Vagina (tissue), 2 donors: ENCODE measurements around the gene PTMS. TPM values are rescaled to one million over a fixed set of nuclear protein-coding genes. Genes with fewer than 3 reads are reported as not detected.

Source experiments
- DNase-seq, 2 donors: peaks; one replicate each; pipeline ENCODE4 v3.0.0-alpha.2; 2017; ENCODE audit errors: extremely low spot score in 2 of 2
- H3K27ac ChIP-seq: fragments of 200-600 bp; sonication (generic); one replicate; pipeline ENCODE4 v1.5.1; 2019
- H3K27me3 ChIP-seq: fragments of 200-600 bp; sonication (generic); one replicate; pipeline ENCODE4 v1.5.1; 2019
- H3K36me3 ChIP-seq, 2 donors: fragments of 200-600 bp; sonication (generic); one replicate each; pipeline ENCODE4 v1.5.1; 2017 to 2019
- H3K4me1 ChIP-seq: fragments of 200-600 bp; sonication (generic); one replicate; pipeline ENCODE4 v1.5.1; 2019
- H3K4me3 ChIP-seq, 2 donors: fragments of 200-600 bp; sonication (generic); 1 replicate in 1 of 2; 2 replicates in 1 of 2; pipeline ENCODE4 v1.5.1; 2016 to 2019
- H3K9me3 ChIP-seq: fragments of 200-600 bp; sonication (generic); one replicate; pipeline ENCODE4 v1.5.1; 2019
- POLR2A ChIP-seq, 2 donors: fragments of 450-650 bp; IDR thresholded peaks; one replicate each; pipeline ENCODE4 v1.6.1; 2017; ENCODE audit warnings: antibody characterized with exemption in 2 of 2, mild to moderate bottlenecking in 2 of 2, moderate library complexity in 2 of 2
- POLR2AphosphoS5 ChIP-seq, 2 donors: sonication (generic); formaldehyde crosslinking; IDR thresholded peaks; one replicate each; pipeline ENCODE4 v1.9.0; 2017; ENCODE audit warnings: antibody characterized with exemption in 2 of 2, mild to moderate bottlenecking in 2 of 2, low read depth in 1 of 2; ENCODE audit not compliant: insufficient read depth in 1 of 2
- intact Hi-C: fragments of 100-400 bp; cut with DNase I; formaldehyde crosslinking; loops from one replicate; pipeline ENCODE4 v1.15.1; 2023
- total RNA-seq: library from RNA; depleted of rRNA; stranded (reverse); fragments of >200 nt; gene quantifications from one replicate; pipeline ENCODE4 v1.2.3, GENCODE V29; 2016
- TF ChIP-seq, protein P1 (sequence below), 3 experiments: fragments of 450-650 bp in 2 of 3; fragments of 200-600 bp in 1 of 3; sonication (generic) in 1 of 3; IDR thresholded peaks; one replicate each; pipeline ENCODE4 v1.5.1; 2017 to 2019; ENCODE audit warnings: antibody characterized with exemption in 3 of 3, mild to moderate bottlenecking in 2 of 3, moderate library complexity in 2 of 3

PTMS gene
- total RNA-seq, 1 donor from 2014 or later: 132 TPM

DNA sequence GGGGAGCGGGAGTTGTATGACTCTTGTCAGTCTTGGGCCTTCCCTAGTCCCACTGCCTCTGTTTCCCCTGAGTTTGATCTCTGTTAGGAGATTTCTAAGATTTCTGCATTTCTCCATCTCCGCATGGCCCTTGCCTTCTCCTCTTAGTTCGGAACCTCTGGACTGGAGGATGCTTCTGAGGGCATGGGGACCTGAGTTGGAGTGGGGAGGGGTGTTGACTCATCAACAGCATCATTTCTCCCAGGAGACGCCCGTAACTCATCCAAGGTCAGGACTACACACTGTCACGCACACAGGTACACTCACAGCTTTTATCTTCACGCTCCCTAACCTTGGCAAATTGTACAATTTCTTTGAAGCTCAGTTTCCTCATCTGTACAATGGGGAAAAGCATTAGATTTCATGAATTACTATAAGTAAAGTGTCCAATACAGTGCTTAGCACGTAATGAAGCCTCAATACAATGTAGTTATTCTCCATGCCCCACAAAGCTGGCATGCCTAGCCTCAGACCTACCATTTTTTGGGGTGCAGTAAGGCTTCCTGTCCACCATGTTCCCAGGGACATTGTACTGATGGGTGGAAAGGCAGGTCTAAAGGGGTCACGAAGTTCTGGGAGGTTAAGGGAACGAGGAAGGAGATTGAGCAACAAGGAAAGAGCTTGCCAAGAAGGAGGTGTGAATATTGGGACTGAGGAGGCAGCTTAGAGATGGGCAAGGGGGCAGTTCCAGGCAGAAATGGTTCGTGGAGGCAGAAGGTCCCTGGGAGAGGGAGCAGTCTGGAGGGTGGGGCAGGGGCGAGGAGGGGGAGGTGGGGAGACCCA is 5.6 kb downstream of the PTMS start:
- peaks cover 48% of the 10 kb centered on the region for H3K4me1 ChIP-seq

DNA sequence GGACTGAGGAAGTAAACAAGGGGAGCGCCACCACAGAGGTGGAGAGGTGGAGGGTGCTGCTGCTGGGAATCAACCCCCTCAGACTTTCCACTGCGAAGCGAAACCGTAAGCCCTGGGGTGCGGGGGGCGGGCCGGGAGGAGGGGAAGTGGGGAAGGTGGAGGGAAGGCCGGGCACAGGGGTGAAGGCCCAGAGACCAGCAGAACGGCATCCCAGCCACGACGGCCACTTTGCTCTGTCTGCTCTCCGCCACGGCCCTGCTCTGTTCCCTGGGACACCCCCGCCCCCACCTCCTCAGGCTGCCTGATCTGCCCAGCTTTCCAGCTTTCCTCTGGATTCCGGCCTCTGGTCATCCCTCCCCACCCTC is 6.2 kb downstream of the PTMS start, which contains the start of gene LAG3:
LAG3 (plus strand) TSS at position 190 of the 365 bp plus-strand sequence. CDS start 333 bp downstream, outside the sequence.
- TF ChIP-seq POLR2AphosphoS5 (IDR thresholded peaks at IDR 0.05; ENCODE audit: insufficient read depth in 1 of 2, low read depth in 1 of 2): no peak
- TF ChIP-seq, protein P1, sequence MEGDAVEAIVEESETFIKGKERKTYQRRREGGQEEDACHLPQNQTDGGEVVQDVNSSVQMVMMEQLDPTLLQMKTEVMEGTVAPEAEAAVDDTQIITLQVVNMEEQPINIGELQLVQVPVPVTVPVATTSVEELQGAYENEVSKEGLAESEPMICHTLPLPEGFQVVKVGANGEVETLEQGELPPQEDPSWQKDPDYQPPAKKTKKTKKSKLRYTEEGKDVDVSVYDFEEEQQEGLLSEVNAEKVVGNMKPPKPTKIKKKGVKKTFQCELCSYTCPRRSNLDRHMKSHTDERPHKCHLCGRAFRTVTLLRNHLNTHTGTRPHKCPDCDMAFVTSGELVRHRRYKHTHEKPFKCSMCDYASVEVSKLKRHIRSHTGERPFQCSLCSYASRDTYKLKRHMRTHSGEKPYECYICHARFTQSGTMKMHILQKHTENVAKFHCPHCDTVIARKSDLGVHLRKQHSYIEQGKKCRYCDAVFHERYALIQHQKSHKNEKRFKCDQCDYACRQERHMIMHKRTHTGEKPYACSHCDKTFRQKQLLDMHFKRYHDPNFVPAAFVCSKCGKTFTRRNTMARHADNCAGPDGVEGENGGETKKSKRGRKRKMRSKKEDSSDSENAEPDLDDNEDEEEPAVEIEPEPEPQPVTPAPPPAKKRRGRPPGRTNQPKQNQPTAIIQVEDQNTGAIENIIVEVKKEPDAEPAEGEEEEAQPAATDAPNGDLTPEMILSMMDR (IDR thresholded peaks at IDR 0.05): no peak
- TF ChIP-seq POLR2A (IDR thresholded peaks at IDR 0.05): no peak
- peaks cover 46% of the 10 kb centered on the region for H3K4me1 ChIP-seq
- no peaks in the 10 kb centered on the region for H3K9me3 ChIP-seq
- intact Hi-C loops: no loop called here
- peak within 1 kb of the TSS; percentile 16 to 41 for H3K4me3 ChIP-seq
- H3K36me3 ChIP-seq: peaks cover 0 to 20% of the 10 kb centered on the region in 2 donors
- H3K27me3 ChIP-seq: no peaks in the 10 kb centered on the region
- peak within 1 kb of the TSS; percentile 33 for H3K27ac ChIP-seq
- DNase-seq: no peak

More for the DNA sequence above, 5.6 kb downstream of the PTMS start:
- Histone ChIP-seq H3K27me3 (no peaks in the 10 kb centered on the region), H3K9me3 (no peaks in the 10 kb centered on the region), H3K4me3 (peak overlapping the region in 1 of 2 donors; percentile 41), H3K36me3 (peaks cover 0 to 20% of the 10 kb centered on the region in 2 donors), H3K27ac (peak overlapping the region; percentile 33)
- DNase-seq: no peak
- TF ChIP-seq POLR2A (IDR thresholded peaks at IDR 0.05) (no peak), POLR2AphosphoS5 (IDR thresholded peaks at IDR 0.05; ENCODE audit: insufficient read depth in 1 of 2, low read depth in 1 of 2) (no peak)
- TF ChIP-seq, protein P1 (IDR thresholded peaks at IDR 0.05): no peak
- intact Hi-C loops: no loop called here

DNA sequence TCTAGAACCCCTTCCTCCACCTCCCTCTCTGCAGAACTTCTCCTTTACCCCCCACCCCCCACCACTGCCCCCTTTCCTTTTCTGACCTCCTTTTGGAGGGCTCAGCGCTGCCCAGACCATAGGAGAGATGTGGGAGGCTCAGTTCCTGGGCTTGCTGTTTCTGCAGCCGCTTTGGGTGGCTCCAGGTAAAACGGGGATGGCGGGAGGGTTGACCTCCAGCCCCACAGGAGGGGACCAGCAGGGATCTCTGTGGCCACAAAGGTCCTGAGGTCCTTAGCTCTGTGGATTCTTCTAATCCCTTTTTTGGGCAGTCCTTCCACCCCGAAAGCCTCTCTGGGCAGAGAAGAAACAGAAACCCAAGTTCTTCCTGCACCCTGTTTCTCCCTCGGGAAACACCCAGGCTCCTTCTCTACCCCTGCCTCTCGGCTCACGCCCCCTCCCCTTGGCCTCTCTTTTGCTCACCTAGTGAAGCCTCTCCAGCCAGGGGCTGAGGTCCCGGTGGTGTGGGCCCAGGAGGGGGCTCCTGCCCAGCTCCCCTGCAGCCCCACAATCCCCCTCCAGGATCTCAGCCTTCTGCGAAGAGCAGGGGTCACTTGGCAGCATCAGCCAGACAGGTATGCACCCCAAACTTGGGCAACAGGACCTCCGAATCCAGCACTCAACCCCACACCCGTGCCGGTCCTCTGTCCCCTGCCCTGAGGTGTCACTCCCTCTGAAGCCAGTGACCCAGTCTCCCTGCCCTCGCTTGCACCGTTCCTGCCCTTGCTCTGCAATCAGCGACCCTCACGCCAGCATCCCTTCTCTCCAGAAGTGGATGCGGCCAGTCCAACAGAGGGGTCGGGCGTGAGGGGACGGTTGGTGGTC is 6.8 kb downstream of the PTMS start:
- no peaks in the 10 kb centered on the region for H3K9me3 ChIP-seq
- no peak for TF ChIP-seq POLR2AphosphoS5 (IDR thresholded peaks at IDR 0.05; ENCODE audit: insufficient read depth in 1 of 2, low read depth in 1 of 2)
- TF ChIP-seq, protein P1 (IDR thresholded peaks at IDR 0.05): no peak
- no peak for TF ChIP-seq POLR2A (IDR thresholded peaks at IDR 0.05)
- intact Hi-C loops: no loop called here
- no peaks in the 10 kb centered on the region for H3K27me3 ChIP-seq
- H3K27ac ChIP-seq: peak overlapping the region; percentile 33
- H3K36me3 ChIP-seq: peaks cover 0 to 20% of the 10 kb centered on the region in 2 donors
- H3K4me3 ChIP-seq: peak overlapping the region; percentile 16 to 41
- H3K4me1 ChIP-seq: peaks cover 44% of the 10 kb centered on the region
- DNase-seq: no peak

DNA sequence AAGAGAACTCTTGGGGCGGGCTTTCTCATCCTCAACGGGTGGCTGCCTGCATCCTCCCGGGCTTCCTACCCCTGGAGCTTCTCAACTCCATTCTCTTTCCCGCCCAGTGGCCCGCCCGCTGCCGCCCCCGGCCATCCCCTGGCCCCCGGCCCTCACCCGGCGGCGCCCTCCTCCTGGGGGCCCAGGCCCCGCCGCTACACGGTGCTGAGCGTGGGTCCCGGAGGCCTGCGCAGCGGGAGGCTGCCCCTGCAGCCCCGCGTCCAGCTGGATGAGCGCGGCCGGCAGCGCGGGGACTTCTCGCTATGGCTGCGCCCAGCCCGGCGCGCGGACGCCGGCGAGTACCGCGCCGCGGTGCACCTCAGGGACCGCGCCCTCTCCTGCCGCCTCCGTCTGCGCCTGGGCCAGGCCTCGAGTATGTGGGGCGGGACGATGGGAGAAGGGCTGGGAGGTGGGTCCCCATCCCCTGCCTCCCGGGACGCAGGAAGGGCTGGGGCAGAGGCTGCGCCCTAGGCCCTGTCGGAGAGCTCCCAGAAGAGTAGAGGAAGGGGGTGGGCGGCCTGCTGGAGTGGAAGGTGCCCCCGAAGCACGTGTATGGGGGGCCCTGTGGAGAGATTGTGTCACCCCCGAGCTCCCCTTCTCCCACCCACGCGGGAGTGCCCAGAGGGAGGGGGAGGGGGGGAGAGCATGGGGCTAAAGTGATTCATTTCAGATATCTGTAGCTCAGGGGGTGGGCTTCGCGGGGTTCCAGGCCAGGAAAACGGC is 7.6 kb downstream of the PTMS start:
- DNase-seq: no peak
- Histone ChIP-seq H3K36me3 (peaks cover 0 to 20% of the 10 kb centered on the region in 2 donors), H3K9me3 (no peaks in the 10 kb centered on the region), H3K27me3 (no peaks in the 10 kb centered on the region), H3K4me1 (peaks cover 43% of the 10 kb centered on the region), H3K27ac (peak overlapping the region; percentile 2), H3K4me3 (peak overlapping the region; percentile 16 to 41)
- no peak for TF ChIP-seq POLR2AphosphoS5 (IDR thresholded peaks at IDR 0.05; ENCODE audit: insufficient read depth in 1 of 2, low read depth in 1 of 2)
- TF ChIP-seq, protein P1 (IDR thresholded peaks at IDR 0.05): no peak
- TF ChIP-seq POLR2A (IDR thresholded peaks at IDR 0.05): no peak
- intact Hi-C loops: no loop called here
